GM12878 (cell line): ENCODE results near the gene RASSF8. TPM values are rescaled to one million over a fixed set of nuclear protein-coding genes. Genes with fewer than 3 reads are reported as not detected.

ENCODE experiments used
- ATAC-seq: fragments of 200-7000 bp; cut with Tn5 transposase; 3 replicates; pipeline ENCODE4 v1.9.1; 2020; ENCODE audit warnings: mild to moderate bottlenecking, moderate library complexity
- BruUV-seq: library from RNA; stranded (reverse); fragments of 400-500 nt; replicated peaks from 2 replicates; lab custom pipeline; 2021; lab: Mats Ljungman, UMichigan
- CTCF ChIA-PET: fragments of 300-600 bp; sonication (Branson Sonifier 250); formaldehyde crosslinking; extraction: SDS; loops from one replicate; lab custom pipeline; 2021; ENCODE audit warnings: inconsistent platforms; lab: Yijun Ruan, JAX
- POLR2A ChIA-PET: fragments of 350-600 bp; formaldehyde crosslinking; extraction: SDS; loops from one replicate; lab custom pipeline; 2021; ENCODE audit warnings: inconsistent platforms; lab: Charles Lee
- RAD21 ChIA-PET: fragments of 300-600 bp; sonication (Branson Sonifier 250); formaldehyde crosslinking; loops from one replicate; lab custom pipeline; 2023; ENCODE audit warnings: antibody characterized with exemption; ENCODE audit not compliant: unreplicated experiment; lab: Charles Lee
- SMC1A ChIA-PET: fragments of 300-600 bp; sonication (Branson Sonifier 250); formaldehyde crosslinking; loops from one replicate; lab custom pipeline; 2023; ENCODE audit not compliant: unreplicated experiment, uncharacterized antibody; lab: Charles Lee
- DNase-seq: peaks from one replicate; pipeline ENCODE4 v3.0.0-alpha.2; 2011; ENCODE audit warnings: low read depth, low spot score
- FAIRE-seq: peaks from 3 replicates; lab custom pipeline; 2011; peaks lifted over from hg19 to GRCh38; lab: Jason Lieb, UNC
- H2AFZ ChIP-seq: 2 replicates; pipeline ENCODE4 v1.6.0; 2011; ENCODE audit warnings: low read depth, low read length, control low read depth; ENCODE audit not compliant: control insufficient read depth
- H3K27ac ChIP-seq: 2 replicates; pipeline ENCODE4 v1.5.1; 2011; ENCODE audit warnings: control low read depth; ENCODE audit not compliant: control insufficient read depth, insufficient read depth
- H3K27me3 ChIP-seq, 2 experiments: replicated peaks in 1 of 2; 2 replicates each; pipeline versions ENCODE4 v1.6.0 to v1.6.1; 2011; ENCODE audit warnings: low read length in 1 of 2; ENCODE audit not compliant: control insufficient read depth in 2 of 2, insufficient read depth in 2 of 2
- H3K36me3 ChIP-seq, 2 experiments: 2 replicates each; pipeline ENCODE4 v1.5.1; 2011; ENCODE audit warnings: low read length in 1 of 2; ENCODE audit not compliant: control insufficient read depth in 2 of 2, insufficient read depth in 2 of 2
- H3K4me1 ChIP-seq: 2 replicates; pipeline ENCODE4 v1.6.1; 2011; ENCODE audit warnings: mild to moderate bottlenecking, low read length, moderate library complexity, mixed read lengths; ENCODE audit not compliant: control insufficient read depth, insufficient read depth
- H3K4me2 ChIP-seq: 2 replicates; pipeline ENCODE4 v1.6.0; 2011; ENCODE audit warnings: control low read depth; ENCODE audit not compliant: control insufficient read depth, insufficient read depth
- H3K4me3 ChIP-seq: fragments of 200-600 bp; sonication (generic); 2 replicates; pipeline ENCODE4 v1.5.1; 2016
- H3K79me2 ChIP-seq: 2 replicates; pipeline ENCODE4 v1.6.0; 2011; ENCODE audit warnings: low read length; ENCODE audit not compliant: control insufficient read depth, insufficient read depth
- H3K9ac ChIP-seq: 2 replicates; pipeline ENCODE4 v1.8.0; 2011; ENCODE audit warnings: low read length, control low read depth, mixed read lengths; ENCODE audit not compliant: control insufficient read depth, insufficient read depth
- H3K9me3 ChIP-seq: replicated peaks from 3 replicates; pipeline ENCODE4 v1.5.1; 2011; ENCODE audit warnings: mild to moderate bottlenecking, low read length; ENCODE audit not compliant: control insufficient read depth, insufficient read depth
- H4K20me1 ChIP-seq: 2 replicates; pipeline ENCODE4 v1.6.0; 2011; ENCODE audit not compliant: control insufficient read depth, insufficient read depth
- ATF7 ChIP-seq: fragments of 450-650 bp; IDR thresholded peaks from 2 replicates; pipeline ENCODE4 v1.6.1; 2016; ENCODE audit warnings: low read depth, mild to moderate bottlenecking
- CREM ChIP-seq: IDR thresholded peaks from 2 replicates; pipeline ENCODE4 v1.6.1; 2014; ENCODE audit warnings: antibody characterized with exemption, low read depth
- EP300 ChIP-seq, 2 experiments: fragments of 150-350 bp in 1 of 2; IDR thresholded peaks; 2 replicates each; pipeline ENCODE4 v1.6.1; 2011 to 2012; ENCODE audit warnings: low read depth in 2 of 2, low read length in 2 of 2, borderline replicate concordance in 1 of 2, improper control_type of control experiment in 1 of 2, inconsistent platforms in 1 of 2; ENCODE audit not compliant: control insufficient read depth in 1 of 2
- MEF2B ChIP-seq: fragments of 450-650 bp; IDR thresholded peaks from 2 replicates; pipeline ENCODE4 v1.6.1; 2018; ENCODE audit warnings: mild to moderate bottlenecking, moderate library complexity; ENCODE audit not compliant: partially characterized antibody, poor library complexity, severe bottlenecking
- PAX5 ChIP-seq: IDR thresholded peaks from 2 replicates; pipeline ENCODE4 v1.6.1; 2011; ENCODE audit warnings: low read depth, low read length, borderline replicate concordance
- PAX8 ChIP-seq: fragments of 450-650 bp; IDR thresholded peaks from 2 replicates; pipeline ENCODE4 v1.6.1; 2017; ENCODE audit warnings: mild to moderate bottlenecking, moderate library complexity
- SIX5 ChIP-seq: IDR thresholded peaks from 2 replicates; pipeline ENCODE4 v1.6.1; 2011; ENCODE audit warnings: mild to moderate bottlenecking, low read depth, low read length, moderate library complexity; ENCODE audit not compliant: severe bottlenecking
- SP1 ChIP-seq: IDR thresholded peaks from one replicate; pipeline ENCODE4 v1.6.1; 2011; ENCODE audit warnings: low read depth, low read length
- SRF ChIP-seq, 2 experiments: IDR thresholded peaks; 2 replicates each; pipeline ENCODE4 v1.6.1; 2011; ENCODE audit warnings: low read depth in 2 of 2, low read length in 2 of 2, mild to moderate bottlenecking in 1 of 2, moderate library complexity in 1 of 2
- STAT1 ChIP-seq: fragments of 450-650 bp; conservative IDR thresholded peaks from 2 replicates; pipeline ENCODE4 v1.6.1; 2014; ENCODE audit warnings: antibody characterized with exemption, mild to moderate bottlenecking
- SUZ12 ChIP-seq: fragments of 200-600 bp; sonication (generic); IDR thresholded peaks from one replicate; pipeline ENCODE4 v1.6.1; 2018; ENCODE audit warnings: antibody characterized with exemption, mild to moderate bottlenecking; ENCODE audit not compliant: unreplicated experiment
- TCF12 ChIP-seq: IDR thresholded peaks from 2 replicates; pipeline ENCODE4 v1.6.1; 2011; ENCODE audit warnings: low read depth, mild to moderate bottlenecking, low read length
- WGBS: methylation state at CpG from one replicate; pipeline ENCODE4 v1.1.6; 2016; ENCODE audit warnings: low lambda C conversion rate; ENCODE audit not compliant: insufficient replicate concordance, insufficient coverage; ENCODE audit errors: missing lambda C conversion rate; 5-methylcytosine and 5-hydroxymethylcytosine counted together
- in situ Hi-C: fragments of 300-500 bp; cut with MboI; formaldehyde crosslinking; loops from 9 replicates; pipeline ENCODE4 v1.14.3; 2018; ENCODE audit warnings: mixed read lengths
- intact Hi-C: fragments of 100-400 bp; cut with micrococcal nuclease; formaldehyde crosslinking; loops from one replicate; pipeline ENCODE4 v1.14.2; 2022; ENCODE audit not compliant: unreplicated experiment
- polyA plus RNA-seq, 11 experiments: library from polyadenylated mRNA; depleted of rRNA in 4 of 11; unstranded in 6 of 11; stranded (reverse) in 5 of 11; fragments of >200 nt; fragmentation: Nextera tagmentation in 4 of 11; fragmentation: Illumina TruSeq in 1 of 11; extraction: Ambion mirVana in 4 of 11; extraction: Trizol in 1 of 11; gene quantifications; 1 replicate in 1 of 11; 2 replicates in 10 of 11; pipeline versions ENCODE4 v1.2.1 to v1.2.3, GENCODE V29; 2011 to 2016; ENCODE audit warnings: inconsistent platforms in 2 of 11, missing spikeins in 2 of 11, low read depth in 1 of 11
- total RNA-seq, 4 experiments: library from RNA; depleted of rRNA in 3 of 4; stranded (reverse); fragments of >200 nt in 3 of 4; fragmentation: Illumina TruSeq in 1 of 4; extraction: Trizol in 1 of 4; gene quantifications; 2 replicates each; pipeline versions ENCODE4 v1.2.1 to v1.2.3, GENCODE V29; 2013 to 2021

The RASSF8 gene
- total and polyA plus RNA-seq, 10 of the 15 experiments (the other 5 are each of a cell fraction or from before 2014, with no cell fraction given) = 0.06 to 0.18 (median 0.08) TPM; not detected in 6

DNA sequence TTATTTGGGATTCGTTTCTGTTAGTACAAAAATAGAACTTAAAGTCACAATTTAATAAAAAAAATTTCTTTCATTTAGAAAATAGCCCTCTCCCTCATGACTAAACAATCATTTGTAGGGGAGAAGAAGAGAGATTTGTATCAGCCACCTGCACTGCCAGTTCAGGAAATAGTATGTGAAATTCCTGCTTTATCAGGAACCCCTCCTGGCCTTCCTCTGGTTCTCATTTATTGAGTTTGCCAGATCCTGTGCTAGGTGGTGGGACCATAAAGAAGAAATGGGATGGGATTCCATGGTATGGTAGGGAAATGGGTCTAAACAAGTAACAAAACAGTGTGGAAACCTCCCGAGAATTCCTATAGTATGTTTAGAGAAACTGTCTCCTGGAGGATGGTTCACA is 30.0 kb downstream of the RASSF8 start (continued):
- no peak for TF ChIP-seq SIX5

- POLR2A ChIA-PET = no interaction called here
- SMC1A ChIA-PET = no interaction called here
- in situ Hi-C loops = no loop called here
Measured at GRCh38 chr12:25990495-25990894, 32.0 kb downstream of the RASSF8 start.

More at GRCh38 chr12:25990495-25990894, 32.0 kb downstream of the RASSF8 start:
- H2AFZ ChIP-seq = no peak overlapping the region
- no peak for DNase-seq
- WGBS = 46% methylated on average over 2 of the region's 2 CpGs
- no peaks in the 10 kb centered on the region for H3K4me1 ChIP-seq
- CTCF ChIA-PET = no interaction called here
- H3K36me3 ChIP-seq = no peaks in the 10 kb centered on the region
- ATAC-seq = no peak
- no peak overlapping the region for H3K27ac ChIP-seq
- H3K79me2 ChIP-seq = no peaks in the 10 kb centered on the region
- no peaks in the 10 kb centered on the region; the same call in 1 of the 2 replicates for H4K20me1 ChIP-seq
- TF ChIP-seq CREM (no peak), MEF2B (no peak), SUZ12 (no peak), SP1 (no peak), SRF (IDR thresholded peaks at IDR 0.05; ENCODE audit: low read depth in 2 of 2, low read length in 2 of 2) (no peak), PAX5 (no peak), TCF12 (no peak), PAX8 (no peak), ATF7 (no peak), EP300 (IDR thresholded peaks at IDR 0.05; ENCODE audit: borderline replicate concordance in 1 of 2, control insufficient read depth in 1 of 2, low read depth in 2 of 2, low read length in 2 of 2) (no peak), STAT1 (no peak)
- H3K4me3 ChIP-seq = no peak overlapping the region
- no peak overlapping the region for H3K9ac ChIP-seq
- no peaks in the 10 kb centered on the region for H3K9me3 ChIP-seq
- BruUV-seq = no TSS peak
- FAIRE-seq = no peak
- RAD21 ChIA-PET = no interaction called here
- no peak overlapping the region for H3K4me2 ChIP-seq
- intact Hi-C loops = no loop called here
- H3K27me3 ChIP-seq = no peaks in the 10 kb centered on the region
